HEK293T (cell line): ENCODE measurements around the gene GARIN5A.

Experiments
- ARNT ChIP-seq: fragments of 450-650 bp; IDR thresholded peaks from 2 replicates; pipeline ENCODE4 v1.6.1; 2017; ENCODE audit warnings: mild to moderate bottlenecking
- BHLHE40 ChIP-seq: fragments of 450-650 bp; IDR thresholded peaks from 2 replicates; pipeline ENCODE4 v1.6.1; 2016; ENCODE audit warnings: mild to moderate bottlenecking, moderate library complexity, borderline replicate concordance
- FOXM1 ChIP-seq: fragments of 450-650 bp; IDR thresholded peaks from 2 replicates; pipeline ENCODE4 v1.6.1; 2017; ENCODE audit warnings: mild to moderate bottlenecking, borderline replicate concordance
- HDGF ChIP-seq: fragments of 450-650 bp; IDR thresholded peaks from 2 replicates; pipeline ENCODE4 v1.6.1; 2017; ENCODE audit warnings: antibody characterized with exemption, borderline replicate concordance
- NFRKB ChIP-seq: fragments of 450-650 bp; IDR thresholded peaks from 2 replicates; pipeline ENCODE4 v1.6.1; 2016; ENCODE audit warnings: mild to moderate bottlenecking, moderate library complexity
- SP1 ChIP-seq: fragments of 450-650 bp; IDR thresholded peaks from 2 replicates; pipeline ENCODE4 v1.6.1; 2017
- SUZ12 ChIP-seq: fragments of 450-650 bp; IDR thresholded peaks from 2 replicates; pipeline ENCODE4 v1.6.1; 2016; ENCODE audit warnings: mild to moderate bottlenecking
- TARDBP ChIP-seq: fragments of 450-650 bp; IDR thresholded peaks from 2 replicates; pipeline ENCODE4 v1.6.1; 2016
- ZNF384 ChIP-seq: fragments of 450-650 bp; IDR thresholded peaks from 2 replicates; pipeline ENCODE4 v1.6.1; 2016

DNA sequence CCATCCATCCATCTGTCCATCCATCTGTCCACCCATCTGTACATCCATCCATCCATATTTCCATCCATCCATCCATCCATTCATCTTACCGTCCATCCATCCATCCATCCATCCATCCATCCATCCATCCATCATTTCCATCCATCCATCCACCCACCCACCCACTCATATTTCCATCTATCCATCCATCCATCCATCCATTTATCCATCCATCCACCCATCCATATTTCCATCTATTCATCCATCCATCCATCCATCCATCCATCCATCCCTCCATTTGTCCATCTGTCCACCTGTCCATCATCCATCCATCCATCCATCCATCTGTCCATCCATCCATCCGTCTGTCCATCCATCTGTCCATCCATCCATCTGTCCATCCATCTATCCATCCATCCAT is 20.7 kb downstream of the GARIN5A start:
- TF ChIP-seq ZNF384 (no peak), NFRKB (no peak), FOXM1 (no peak), TARDBP (no peak), HDGF (no peak), ARNT (no peak), BHLHE40 (no peak), SUZ12 (no peak), SP1 (no peak)
